ENCODE data around the gene GID8.
A peak's percentile ranks its signal among the peaks of the same experiment; 100 is the strongest.

Gene GID8

DNA sequence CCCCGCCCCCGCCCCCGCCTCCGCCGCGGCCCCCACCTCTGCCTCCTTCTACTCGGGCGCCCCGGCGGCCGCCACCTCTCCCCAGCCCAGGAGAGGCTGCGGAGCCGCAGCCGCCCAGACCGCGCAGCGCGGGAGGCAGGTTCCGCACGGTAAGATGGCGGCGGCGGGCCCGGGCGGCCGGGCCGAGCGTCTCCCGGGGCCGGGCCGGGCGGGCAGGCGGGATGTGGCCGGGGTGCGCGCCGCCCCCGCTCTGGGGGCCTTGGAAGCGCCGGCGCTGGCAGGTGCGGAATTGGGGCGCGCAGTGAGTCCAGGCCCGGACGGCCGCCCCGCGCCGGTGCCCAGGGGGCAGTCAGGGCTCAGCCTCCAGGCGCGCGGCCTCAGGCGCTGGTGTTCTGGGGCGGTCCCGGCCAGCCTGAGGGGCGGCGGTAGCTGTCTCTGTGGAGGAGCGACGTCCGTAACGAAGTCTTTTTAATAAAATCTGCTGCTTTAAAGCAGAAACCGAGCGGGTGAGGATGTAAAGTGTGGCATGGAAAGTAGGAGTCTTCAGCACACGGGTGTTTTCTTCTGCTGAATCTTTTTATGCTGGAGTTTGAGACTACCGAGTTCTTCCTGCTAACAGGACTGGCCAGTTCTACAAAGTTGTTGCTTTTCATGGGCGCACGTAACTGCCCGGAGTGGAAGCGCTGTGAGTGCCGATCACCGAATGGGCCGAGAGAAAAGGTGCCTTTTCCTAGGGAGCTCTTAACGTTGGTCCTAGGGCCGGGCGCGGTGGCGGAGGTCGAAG is at the start of gene GID8:
Gene GID8 (plus strand): TSS at position 43 of the 784 bp plus-strand sequence. CDS start 3,356 bp downstream, outside the sequence.
- peak in 1 of 2 experiments; percentile 55 for DNase-seq

GRCh38 chr20:62888406-62888805 is 49.5 kb upstream of the GID8 start:
- no peak for DNase-seq

GRCh38 chr20:62888910-62889309 is 49.0 kb upstream of the GID8 start:
- DNase-seq = no peak

- DNase-seq = no peak
These were observed 48.5 kb upstream of the GID8 start for GRCh38 chr20:62889411-62889810.

DNA sequence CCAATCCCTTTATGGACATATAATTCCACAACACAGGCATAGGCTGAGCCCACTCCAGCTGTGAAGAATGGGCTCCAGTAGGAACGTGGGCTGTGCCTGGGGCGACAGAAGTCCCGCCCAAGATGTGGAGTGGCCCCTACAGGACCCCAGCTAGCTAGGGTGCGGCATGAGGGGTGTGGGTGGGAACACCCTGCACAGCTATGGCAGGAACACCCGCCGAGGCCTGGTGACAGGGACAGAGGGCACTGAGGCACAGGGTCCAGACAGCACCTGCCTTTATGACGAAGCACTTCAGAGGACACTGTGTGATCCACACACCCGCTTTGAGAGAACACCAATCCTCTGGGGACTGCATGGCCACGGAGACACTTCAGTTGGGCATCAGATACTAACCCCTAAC is 48.1 kb upstream of the GID8 start:
- no peak for DNase-seq

DNA sequence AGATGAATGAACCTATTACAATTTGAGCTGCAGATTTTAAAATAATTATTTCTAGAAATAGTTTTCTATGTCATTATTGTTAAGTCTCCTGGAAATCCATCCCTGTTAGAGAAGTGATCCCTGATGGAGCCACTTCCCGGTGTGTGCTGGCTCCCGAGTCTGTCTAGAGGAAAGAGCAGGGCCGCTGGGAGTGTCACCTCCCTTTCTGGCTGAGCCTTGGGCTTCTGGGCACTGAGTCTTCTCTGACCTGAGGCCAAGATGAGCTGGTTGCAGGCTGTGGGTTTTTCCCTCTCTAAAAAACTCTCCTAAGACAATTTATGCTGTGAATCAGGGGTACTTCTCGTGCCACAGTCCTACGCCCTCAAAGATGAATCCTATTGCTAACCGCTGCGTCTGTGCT is 47.5 kb upstream of the GID8 start:
- DNase-seq = no peak

GRCh38 chr20:62891111-62891510 is 46.8 kb upstream of the GID8 start:
- DNase-seq = no peak

DNA sequence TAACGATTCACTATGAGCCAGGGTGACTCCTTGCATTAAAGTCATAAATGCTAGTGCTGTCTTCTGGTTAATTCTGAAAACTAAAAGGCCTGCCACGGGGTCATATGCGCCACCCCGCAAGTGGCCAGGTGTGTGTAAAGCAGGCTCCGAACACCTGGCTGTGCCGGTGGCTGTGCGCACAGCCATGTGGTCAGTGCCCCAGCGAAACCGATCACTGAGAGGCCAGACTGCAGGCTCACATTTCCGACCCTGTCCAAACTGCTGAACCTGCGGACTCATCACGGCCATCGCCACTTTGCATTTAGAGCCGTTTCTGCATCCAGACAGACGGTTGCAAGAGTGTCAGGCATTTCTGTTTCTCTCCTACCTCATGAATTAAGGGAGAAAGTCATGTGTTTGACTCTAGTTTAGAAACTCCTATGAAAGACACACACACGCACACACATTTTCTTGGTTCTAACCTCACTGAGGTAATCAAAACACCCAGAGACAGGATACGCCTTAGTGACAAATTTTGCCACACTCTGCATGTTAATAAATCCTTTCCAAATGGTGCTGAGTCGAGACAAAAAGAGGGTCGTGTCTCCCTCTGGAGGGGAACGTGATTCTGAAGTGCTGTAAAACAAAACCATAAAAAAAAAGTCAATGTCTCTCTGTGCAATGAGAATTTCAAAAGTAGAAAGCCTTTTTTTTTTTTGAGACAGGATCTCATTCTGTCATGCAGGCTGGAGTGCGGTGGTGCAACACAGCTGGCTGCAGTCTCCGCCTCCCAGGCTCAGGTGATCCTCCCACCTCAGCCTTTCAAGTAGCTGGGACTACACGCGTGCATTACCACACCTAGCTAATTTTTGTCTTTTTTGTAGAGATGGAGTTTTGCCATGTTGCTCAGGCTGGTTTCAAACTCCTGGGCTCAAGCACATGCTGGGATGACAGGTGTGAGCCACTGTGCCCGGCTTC is 45.3 kb upstream of the GID8 start:
- DNase-seq = no peak

- peak in 1 of 2 experiments; percentile 16 for DNase-seq
These were observed 44.2 kb upstream of the GID8 start for GRCh38 chr20:62893700-62894099.

DNA sequence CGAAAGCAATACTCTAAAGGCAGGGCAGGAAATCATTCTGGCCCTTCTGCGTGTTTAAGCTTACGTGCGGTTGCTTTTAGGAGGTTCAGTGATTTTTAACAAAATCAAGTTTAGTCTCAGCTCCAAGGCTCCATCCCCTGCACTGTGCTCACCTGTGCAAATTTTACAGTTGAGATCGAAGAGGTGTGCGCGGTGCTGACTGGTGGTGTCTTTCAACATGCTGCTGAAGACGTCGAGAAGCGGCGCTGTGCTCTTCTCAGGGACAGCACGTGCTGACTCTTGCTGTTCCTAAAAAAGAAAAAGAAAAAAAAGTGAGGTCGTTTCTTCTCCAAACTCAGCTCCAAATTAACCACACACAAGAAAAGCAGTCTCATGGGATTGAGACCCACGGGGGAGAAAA is 43.7 kb upstream of the GID8 start:
- no peak for DNase-seq

DNA sequence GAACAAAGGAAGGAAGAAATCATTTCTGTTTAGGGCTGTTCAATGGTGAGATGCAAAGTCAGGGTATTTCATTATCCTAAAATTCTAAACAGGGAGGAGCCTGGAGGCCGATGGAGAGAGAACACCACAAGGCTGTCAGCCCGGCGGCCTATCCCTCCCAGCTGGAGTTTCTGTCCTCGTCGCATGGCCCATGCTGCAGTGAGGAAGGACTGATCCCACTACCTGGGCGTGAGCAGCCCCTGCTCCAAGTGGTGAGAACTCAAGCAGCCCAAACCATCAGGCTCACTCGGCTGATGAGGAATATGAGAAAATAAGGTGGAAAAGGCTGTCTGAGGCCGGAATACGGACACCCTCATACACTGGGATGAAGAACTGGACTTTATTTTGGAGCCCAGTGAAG is 42.4 kb upstream of the GID8 start:
- no peak for DNase-seq

DNA sequence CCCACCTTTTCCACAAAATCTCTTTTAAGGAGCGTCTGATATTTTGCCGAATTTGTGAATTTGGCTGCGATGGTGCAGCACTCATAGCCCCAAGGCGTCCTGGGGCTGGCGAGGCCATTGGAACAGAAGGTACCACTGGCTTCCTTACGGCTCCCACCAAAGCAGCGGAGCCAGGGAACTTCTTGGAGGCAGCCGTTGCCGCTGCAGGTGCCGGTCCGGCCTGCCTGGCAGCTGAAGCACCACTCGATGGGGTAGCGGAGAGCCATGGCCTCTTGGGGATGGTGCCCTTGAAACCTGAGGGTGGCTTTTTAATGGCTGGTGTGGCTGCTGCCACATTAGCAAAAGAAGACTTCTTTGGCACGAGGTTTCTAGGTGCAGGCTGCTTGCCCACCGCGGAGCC is 41.4 kb upstream of the GID8 start:
- no peak for DNase-seq

DNA sequence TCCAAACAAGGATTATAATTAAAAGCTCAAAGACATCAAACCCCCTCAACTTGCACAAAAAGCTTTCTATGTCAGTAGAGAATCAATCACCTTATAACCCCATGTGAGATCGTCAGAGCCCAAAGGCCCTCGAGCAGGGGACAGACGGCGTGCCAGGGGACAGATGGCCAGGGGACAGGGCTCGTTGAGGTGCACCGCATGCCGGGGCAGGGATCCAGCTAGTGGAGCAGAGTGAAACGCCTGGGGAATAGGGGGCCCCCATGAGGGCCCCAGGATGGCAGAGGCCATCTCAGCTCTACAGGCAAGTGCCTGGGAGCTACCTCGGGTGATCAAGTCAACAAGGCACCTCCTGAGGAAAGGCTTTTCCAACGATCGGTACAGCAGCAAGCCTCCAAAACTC is 40.3 kb upstream of the GID8 start:
- no peak for DNase-seq

DNA sequence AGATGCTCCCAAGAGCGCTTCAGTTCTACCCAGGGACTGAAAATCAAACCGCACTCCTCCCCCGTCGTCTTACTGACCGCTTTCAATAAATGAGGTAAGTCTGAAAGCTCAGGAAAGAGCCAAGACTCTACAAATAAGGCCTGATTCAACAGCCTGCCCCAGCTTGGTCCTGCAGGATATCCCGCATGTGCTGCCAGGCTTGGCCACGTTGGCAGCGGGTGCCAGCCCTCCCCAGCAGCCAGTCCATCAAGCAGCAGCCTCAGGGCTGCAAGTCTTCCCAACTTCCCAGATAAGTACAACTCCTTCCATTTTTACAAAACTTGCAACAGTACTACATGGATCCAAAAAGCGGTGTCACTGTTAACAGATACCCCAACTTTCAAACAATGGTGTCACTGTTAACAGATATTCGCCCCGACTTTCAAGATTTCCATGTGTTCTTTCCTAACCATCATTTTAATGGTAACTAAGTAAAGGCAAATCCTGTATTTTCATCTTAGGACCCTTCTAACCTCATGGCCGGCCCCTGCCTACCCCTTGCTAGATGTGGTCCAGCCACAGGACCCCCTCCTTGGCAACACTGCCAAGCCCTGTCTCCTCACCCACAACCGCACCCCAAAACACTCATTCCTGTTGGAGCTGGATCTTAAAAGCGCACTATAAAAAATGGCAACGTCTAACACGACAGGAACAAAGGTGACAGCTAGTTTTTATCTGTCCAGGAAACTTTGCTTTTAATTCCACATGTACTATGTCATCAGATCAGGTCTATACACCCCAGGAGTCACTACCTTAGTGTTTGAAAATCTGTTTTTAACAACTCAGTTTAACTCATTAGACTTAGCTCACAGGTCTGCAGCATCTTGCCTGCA is 39.6 kb upstream of the GID8 start:
- DNase-seq = no peak

GRCh38 chr20:62898970-62899632 is 38.8 kb upstream of the GID8 start:
- DNase-seq = no peak

DNA sequence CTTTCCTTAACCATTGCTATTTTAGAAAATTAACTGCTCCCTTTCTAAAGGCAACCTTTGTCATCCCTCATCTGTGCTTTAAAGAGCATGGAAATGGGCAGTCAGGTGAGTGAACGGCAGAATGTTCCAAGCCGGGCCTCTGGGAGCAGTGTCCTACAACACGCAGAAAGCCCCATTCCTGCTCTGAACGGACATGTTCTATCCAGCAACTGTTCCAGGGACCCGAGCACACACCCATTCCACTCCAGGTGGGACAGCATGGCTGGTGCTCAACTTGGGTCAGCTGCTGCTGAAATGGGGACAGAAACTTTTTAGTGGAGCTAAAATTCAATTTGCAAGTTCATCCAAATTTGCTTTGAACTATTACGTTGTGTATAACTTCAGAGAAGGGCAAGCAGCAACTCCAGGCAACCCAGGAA is 38.3 kb upstream of the GID8 start:
- DNase-seq = no peak

GRCh38 chr20:62900052-62900691 is 37.8 kb upstream of the GID8 start:
- peak; percentile 83 to 88 for DNase-seq

DNA sequence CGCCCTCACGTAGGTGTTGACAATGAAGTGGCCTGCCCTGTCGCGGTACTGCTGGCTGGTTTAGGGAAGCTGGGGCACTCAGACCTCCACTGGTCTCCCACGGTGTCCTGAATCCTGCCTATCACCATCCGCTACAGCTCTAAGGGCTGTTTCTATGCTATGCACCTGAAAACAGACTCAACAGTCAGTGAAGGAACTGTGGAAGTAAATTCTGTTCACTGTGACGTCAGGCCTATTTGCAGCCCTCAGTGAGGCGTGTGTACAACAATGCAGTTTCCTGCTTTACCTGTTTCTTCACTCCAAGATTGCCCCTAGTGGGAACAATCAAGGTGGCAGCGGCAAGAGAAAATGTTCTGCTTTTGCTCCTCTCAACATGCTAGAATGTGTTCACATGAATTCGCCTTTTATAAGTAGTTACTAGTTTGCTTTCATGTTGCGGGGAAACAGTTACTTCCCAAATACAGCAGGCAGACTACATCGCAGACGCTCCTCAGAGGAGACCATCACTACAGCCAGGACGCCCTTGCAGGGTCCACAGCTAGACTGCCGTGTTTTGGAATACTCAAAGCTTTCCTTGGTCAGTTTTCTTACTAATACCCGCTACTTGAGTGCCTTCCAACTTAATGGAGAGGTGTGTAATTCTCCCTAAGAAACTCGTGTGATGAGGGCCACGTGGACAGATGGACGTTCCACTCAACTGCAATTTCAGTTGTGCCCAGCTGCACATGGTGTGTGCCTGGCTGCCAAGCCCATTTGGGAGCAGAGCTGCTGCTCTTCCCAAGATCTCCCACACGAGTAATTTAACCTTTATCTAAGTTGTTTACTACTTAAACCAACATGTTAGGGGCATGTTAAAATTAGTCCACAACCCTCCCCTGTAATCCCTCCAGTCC is 37.0 kb upstream of the GID8 start:
- DNase-seq = peak; percentile 42 to 63

GRCh38 chr20:62901891-62902290 is 36.1 kb upstream of the GID8 start:
- no peak for DNase-seq

- DNase-seq = no peak
These were observed 34.9 kb upstream of the GID8 start for GRCh38 chr20:62902926-62903615.
